Epithelial cell of esophagus (primary cell): ENCODE results near the gene PARP1.

Experiments
- DNase-seq: peaks from one replicate; pipeline ENCODE4 v3.0.0; 2010; ENCODE audit warnings: low read depth
- H3K4me3 ChIP-seq: 2 replicates; pipeline ENCODE4 v1.5.1; 2011; ENCODE audit warnings: mild to moderate bottlenecking, low read length, control low read depth
- CTCF ChIP-seq: IDR thresholded peaks from 2 replicates; pipeline ENCODE4 v1.5.1; 2011; ENCODE audit warnings: low read depth, mild to moderate bottlenecking, low read length, control low read depth, inconsistent platforms; ENCODE audit not compliant: insufficient read depth; ENCODE audit errors: missing control alignments

PARP1 gene

DNA sequence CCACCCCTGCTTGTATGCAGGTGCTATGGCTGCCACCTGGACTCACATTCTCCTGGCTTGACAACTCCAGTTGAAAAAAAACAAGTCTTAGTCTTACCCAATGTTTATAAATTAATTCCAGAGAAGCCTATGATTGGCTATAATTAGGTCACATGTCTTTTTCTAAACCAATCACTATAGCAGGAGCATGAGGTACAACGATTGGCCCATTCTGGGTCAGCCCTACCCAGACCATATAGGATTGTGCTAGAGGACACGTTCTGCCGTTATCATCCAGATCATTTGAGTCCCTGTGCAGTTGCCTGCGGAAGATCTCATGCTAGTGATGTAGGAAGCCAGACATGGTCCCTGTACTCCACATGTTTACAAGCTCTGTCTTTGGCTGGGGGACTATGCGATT is 41.9 kb upstream of the PARP1 start:
- no peak for DNase-seq
- no peak for TF ChIP-seq CTCF
- H3K4me3 ChIP-seq: no peak overlapping the region

DNA sequence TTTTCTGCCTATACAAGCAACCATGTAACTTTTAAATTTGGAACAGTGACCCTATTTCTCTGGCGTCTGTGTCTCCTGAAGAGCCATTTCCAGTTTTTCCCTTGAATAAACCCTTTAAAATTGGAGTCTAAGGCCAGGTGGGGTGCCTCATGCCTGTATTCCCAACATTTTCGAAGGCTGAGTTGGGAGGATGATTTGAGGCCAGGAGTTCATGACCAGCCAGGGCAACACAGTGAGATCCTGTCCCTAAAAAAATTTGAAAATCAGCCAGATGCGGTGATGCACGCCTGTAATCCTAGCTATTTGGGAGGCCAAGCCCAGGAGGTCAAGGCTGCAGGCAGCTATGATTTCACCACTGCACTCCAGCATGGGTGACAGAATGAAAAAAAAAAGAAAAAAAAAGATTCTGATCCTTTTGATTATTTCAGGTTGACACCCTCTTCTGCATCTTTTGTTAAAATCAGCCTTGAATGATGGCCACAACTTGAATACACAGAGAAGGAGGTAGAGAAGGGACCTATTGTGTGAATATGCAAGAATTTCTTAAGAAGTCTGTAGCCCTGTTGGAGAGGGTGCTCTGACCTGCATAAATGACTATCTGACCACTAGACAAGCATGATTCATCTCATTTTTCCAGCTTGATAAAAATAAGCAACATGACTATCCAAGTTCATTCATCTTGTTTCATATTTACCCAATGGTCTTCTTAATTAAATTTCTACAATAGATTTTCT is 40.2 kb upstream of the PARP1 start:
- no peak for TF ChIP-seq CTCF
- no peak overlapping the region for H3K4me3 ChIP-seq
- DNase-seq: peak; percentile 34

DNA sequence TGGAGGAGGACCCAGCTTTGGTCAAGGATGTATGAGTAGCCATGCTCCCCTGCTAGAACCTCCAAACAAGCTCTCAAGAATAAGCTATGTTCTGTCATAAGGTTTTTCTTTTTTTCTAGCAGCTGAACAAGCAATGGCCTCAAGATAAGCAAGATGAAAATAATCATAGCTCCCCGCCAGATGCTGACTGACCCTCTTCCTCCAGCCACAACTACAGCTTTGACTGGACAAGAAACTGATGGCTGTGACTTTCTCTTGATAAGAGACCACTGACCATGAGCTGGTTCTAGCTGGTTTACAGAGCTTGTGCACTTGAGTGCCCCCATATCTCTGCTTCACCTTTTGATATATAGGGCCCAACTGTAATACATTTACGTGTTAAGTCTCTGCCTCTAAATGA is 38.2 kb upstream of the PARP1 start:
- no peak for DNase-seq
- no peak for TF ChIP-seq CTCF

GRCh38 chr1:226444901-226445300 is 37.0 kb upstream of the PARP1 start:
- TF ChIP-seq CTCF: no peak
- DNase-seq: no peak
- no peak overlapping the region for H3K4me3 ChIP-seq

More for the DNA sequence above, 38.2 kb upstream of the PARP1 start:
- H3K4me3 ChIP-seq: no peak overlapping the region

- H3K4me3 ChIP-seq: no peak overlapping the region
- DNase-seq: peak; percentile 87
- no peak for TF ChIP-seq CTCF
Observed at GRCh38 chr1:226443439-226443838, 35.5 kb upstream of the PARP1 start.

- DNase-seq: no peak
- no peak overlapping the region for H3K4me3 ChIP-seq
- no peak for TF ChIP-seq CTCF
Observed at GRCh38 chr1:226443033-226443432, 35.1 kb upstream of the PARP1 start.

- no peak overlapping the region for H3K4me3 ChIP-seq
- no peak for DNase-seq
- no peak for TF ChIP-seq CTCF
Observed at GRCh38 chr1:226441629-226442028, 33.7 kb upstream of the PARP1 start.
